A549 (cell line): ENCODE measurements around the gene ATP9B. TPM values are rescaled to one million over a fixed set of nuclear protein-coding genes. Genes with fewer than 3 reads are reported as not detected.

Experiments
- ATAC-seq, 2 experiments: fragments of 200-7000 bp in 1 of 2; fragments of >200 bp in 1 of 2; cut with Nextera tagmentation in 1 of 2; cut with Tn5 transposase in 1 of 2; 3 replicates each; pipeline versions ENCODE4 v1.8.0 to v1.9.1; 2018 to 2020; ENCODE audit warnings: mild to moderate bottlenecking in 1 of 2, moderate library complexity in 1 of 2
- CTCF ChIA-PET: fragments of 300-600 bp; sonication (Branson Sonifier 250); formaldehyde crosslinking; extraction: SDS; loops from one replicate; lab custom pipeline; 2021; ENCODE audit warnings: antibody characterized with exemption, inconsistent platforms; lab: Yijun Ruan, JAX
- POLR2A ChIA-PET: fragments of 350-600 bp; formaldehyde crosslinking; extraction: SDS; loops from one replicate; lab custom pipeline; 2021; ENCODE audit warnings: antibody characterized with exemption, inconsistent platforms; lab: Yijun Ruan, JAX
- DNase-seq, 2 experiments: peaks; one replicate each; pipeline versions ENCODE4 v3.0.0 to v3.0.0-alpha.2; 2011 to 2016; ENCODE audit warnings: low read depth in 1 of 2, low spot score in 1 of 2
- FAIRE-seq: peaks from 2 replicates; lab custom pipeline; 2011; peaks lifted over from hg19 to GRCh38; lab: Jason Lieb, UNC
- H3K27ac ChIP-seq, 2 experiments: fragments of >200 bp; sonication (Bioruptor Twin); formaldehyde crosslinking; 3 replicates each; pipeline ENCODE4 v1.5.1; 2016 to 2017
- H3K4me1 ChIP-seq: fragments of >200 bp; sonication (Bioruptor Twin); formaldehyde crosslinking; 3 replicates; pipeline ENCODE4 v1.6.1; 2016
- H3K4me2 ChIP-seq: fragments of >200 bp; sonication (Bioruptor Twin); formaldehyde crosslinking; 3 replicates; pipeline ENCODE4 v1.6.1; 2016
- H3K4me3 ChIP-seq: fragments of >200 bp; sonication (Bioruptor Twin); formaldehyde crosslinking; 3 replicates; pipeline ENCODE4 v1.5.1; 2016
- H3K9me3 ChIP-seq: fragments of >200 bp; sonication (Bioruptor Twin); formaldehyde crosslinking; 3 replicates; pipeline ENCODE4 v1.6.1; 2016
- CBX2 ChIP-seq: fragments of 200-600 bp; sonication (generic); IDR thresholded peaks from 2 replicates; pipeline ENCODE4 v1.6.1; 2016; ENCODE audit warnings: low read depth, mild to moderate bottlenecking, borderline replicate concordance
- CBX8 ChIP-seq: fragments of 200-600 bp; sonication (generic); IDR thresholded peaks from 2 replicates; pipeline ENCODE4 v1.6.1; 2016
- CEBPB ChIP-seq, 2 experiments: fragments of >200 bp in 1 of 2; sonication (Bioruptor Twin) in 1 of 2; formaldehyde crosslinking in 1 of 2; IDR thresholded peaks; 2 replicates each; pipeline ENCODE4 v1.6.1; 2012 to 2016
- CHD2 ChIP-seq: fragments of 150-350 bp; IDR thresholded peaks from 2 replicates; pipeline ENCODE4 v1.6.1; 2014; ENCODE audit warnings: low read length; ENCODE audit not compliant: partially characterized antibody
- CHD4 ChIP-seq: fragments of 200-600 bp; sonication (generic); IDR thresholded peaks from 2 replicates; pipeline ENCODE4 v1.6.1; 2016; ENCODE audit warnings: antibody characterized with exemption, mild to moderate bottlenecking, borderline replicate concordance
- FOXS1 ChIP-seq: fragments of 250-450 bp; sonication (Bioruptor Pico); IDR thresholded peaks from 2 replicates; pipeline ENCODE4 v1.5.0; 2020; ENCODE audit warnings: mild to moderate bottlenecking, moderate library complexity
- GATA3 ChIP-seq: IDR thresholded peaks from 2 replicates; pipeline ENCODE4 v1.6.1; 2012; ENCODE audit warnings: borderline replicate concordance
- KDM1A ChIP-seq: fragments of 200-600 bp; sonication (generic); IDR thresholded peaks from 2 replicates; pipeline ENCODE4 v1.6.1; 2016; ENCODE audit warnings: low read depth, mild to moderate bottlenecking
- MAFK ChIP-seq: fragments of 450-650 bp; IDR thresholded peaks from 2 replicates; pipeline ENCODE4 v1.6.1; 2014; ENCODE audit not compliant: partially characterized antibody
- MAZ ChIP-seq: fragments of 150-350 bp; IDR thresholded peaks from 2 replicates; pipeline ENCODE4 v1.6.1; 2014; ENCODE audit warnings: antibody characterized with exemption, low read depth, low read length, borderline replicate concordance
- MYC ChIP-seq: IDR thresholded peaks from 2 replicates; pipeline ENCODE4 v1.6.1; 2012; ENCODE audit warnings: mild to moderate bottlenecking, inconsistent platforms, low read length, improper control_type of control experiment, borderline replicate concordance
- PHF8 ChIP-seq: fragments of 200-600 bp; sonication (generic); IDR thresholded peaks from 2 replicates; pipeline ENCODE4 v1.6.1; 2016; ENCODE audit warnings: low read depth, mild to moderate bottlenecking, antibody characterized with exemption, moderate library complexity, borderline replicate concordance
- POLR2A ChIP-seq: IDR thresholded peaks from 2 replicates; pipeline ENCODE4 v1.6.1; 2012; ENCODE audit warnings: mild to moderate bottlenecking, low read length
- RARB ChIP-seq: fragments of 250-450 bp; sonication (Bioruptor Pico); IDR thresholded peaks from 2 replicates; pipeline ENCODE4 v1.8.0; 2021; ENCODE audit warnings: mild to moderate bottlenecking, moderate library complexity
- RCOR1 ChIP-seq: fragments of 150-350 bp; IDR thresholded peaks from 2 replicates; pipeline ENCODE4 v1.6.1; 2014; ENCODE audit warnings: antibody characterized with exemption, low read length, low read depth
- RNF2 ChIP-seq: fragments of 200-600 bp; sonication (generic); IDR thresholded peaks from 2 replicates; pipeline ENCODE4 v1.6.1; 2016; ENCODE audit warnings: low read depth, mild to moderate bottlenecking, antibody characterized with exemption, moderate library complexity, borderline replicate concordance
- SREBF2 ChIP-seq: fragments of 450-650 bp; IDR thresholded peaks from 2 replicates; pipeline ENCODE4 v1.6.1; 2014; ENCODE audit warnings: mild to moderate bottlenecking, moderate library complexity
- TFCP2L1 ChIP-seq: fragments of 250-450 bp; sonication (Bioruptor Pico); IDR thresholded peaks from 2 replicates; pipeline ENCODE4 v1.5.0; 2021; ENCODE audit warnings: mild to moderate bottlenecking
- TP53 ChIP-seq: fragments of 250-450 bp; sonication (Bioruptor Pico); IDR thresholded peaks from 2 replicates; pipeline ENCODE4 v1.5.0; 2021; ENCODE audit warnings: mild to moderate bottlenecking, moderate library complexity
- ZC3H11A ChIP-seq: fragments of 450-650 bp; IDR thresholded peaks from 2 replicates; pipeline ENCODE4 v1.6.1; 2014; ENCODE audit warnings: antibody characterized with exemption, mild to moderate bottlenecking
- ZSCAN20 ChIP-seq: fragments of 250-450 bp; sonication (Bioruptor Pico); IDR thresholded peaks from 2 replicates; pipeline ENCODE4 v1.8.0; 2022; ENCODE audit warnings: mild to moderate bottlenecking, moderate library complexity
- WGBS: methylation state at CpG from one replicate; pipeline ENCODE4 v1.1.6; 2017; ENCODE audit errors: missing lambda C conversion rate; 5-methylcytosine and 5-hydroxymethylcytosine counted together
- polyA plus RNA-seq, 4 experiments: library from polyadenylated mRNA; depleted of rRNA in 3 of 4; stranded (reverse); fragments of >200 nt; fragmentation: RNase III in 1 of 4; extraction: RNeasy Plus Mini Kit Qiagen cat#74134 plus additional on column Dnase treatment in 1 of 4; gene quantifications; 2 replicates in 3 of 4; 3 replicates in 1 of 4; pipeline ENCODE4 v1.2.3, GENCODE V29; 2011 to 2017
- TF ChIP-seq, protein P1 (sequence below): IDR thresholded peaks from 2 replicates; pipeline ENCODE4 v1.6.1; 2012; ENCODE audit warnings: low read depth, borderline replicate concordance
- TF ChIP-seq, protein P2 (sequence below): IDR thresholded peaks from 2 replicates; pipeline ENCODE4 v1.6.1; 2012
- TF ChIP-seq, protein P3 (sequence below): fragments of 250-450 bp; sonication (Bioruptor Pico); IDR thresholded peaks from 2 replicates; pipeline ENCODE4 v1.5.0; 2021; ENCODE audit warnings: mild to moderate bottlenecking, moderate library complexity, borderline replicate concordance
- TF ChIP-seq, protein P4 (sequence below): fragments of 200-600 bp; sonication (generic); IDR thresholded peaks from 2 replicates; pipeline ENCODE4 v1.6.1; 2016; ENCODE audit warnings: antibody characterized with exemption, mild to moderate bottlenecking, moderate library complexity

Gene ATP9B
- polyA plus RNA-seq, 2 of the 4 experiments (the other 2 are of a cell fraction): 22.6 to 35.7 TPM

DNA sequence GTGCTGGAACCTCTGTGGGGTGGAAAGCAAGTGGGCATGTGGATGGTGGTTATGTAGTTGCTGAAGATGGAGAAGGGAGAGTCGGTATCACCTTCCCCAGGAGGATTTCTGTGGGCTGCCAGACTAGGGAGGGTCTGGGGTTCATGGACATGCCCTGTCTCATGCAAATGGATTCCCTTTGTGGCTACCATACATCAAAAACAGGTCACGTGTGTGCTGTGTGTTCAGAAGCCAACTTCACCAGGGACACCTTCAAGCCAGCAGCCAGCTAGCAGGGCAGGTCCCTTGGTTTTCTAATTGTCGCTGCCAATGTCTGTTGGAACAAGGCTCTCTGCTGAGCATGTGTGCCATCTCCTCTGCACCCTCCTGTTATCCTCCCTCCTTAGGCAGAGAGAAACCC is 155.2 kb downstream of the ATP9B start:
- Histone ChIP-seq H3K4me1 (no peaks in the 10 kb centered on the region), H3K4me3 (no peak overlapping the region), H3K4me2 (no peak overlapping the region), H3K27ac (no peak overlapping the region), H3K9me3 (no peaks in the 10 kb centered on the region)
- TF ChIP-seq ZSCAN20 (CRISPR knock-in tag) (no peak), CHD2 (no peak), ZC3H11A (no peak), MAZ (no peak), CBX8 (no peak), MYC (no peak), RCOR1 (no peak)
- TF ChIP-seq, protein P1, sequence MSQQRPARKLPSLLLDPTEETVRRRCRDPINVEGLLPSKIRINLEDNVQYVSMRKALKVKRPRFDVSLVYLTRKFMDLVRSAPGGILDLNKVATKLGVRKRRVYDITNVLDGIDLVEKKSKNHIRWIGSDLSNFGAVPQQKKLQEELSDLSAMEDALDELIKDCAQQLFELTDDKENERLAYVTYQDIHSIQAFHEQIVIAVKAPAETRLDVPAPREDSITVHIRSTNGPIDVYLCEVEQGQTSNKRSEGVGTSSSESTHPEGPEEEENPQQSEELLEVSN: no peak
- TF ChIP-seq, protein P2, sequence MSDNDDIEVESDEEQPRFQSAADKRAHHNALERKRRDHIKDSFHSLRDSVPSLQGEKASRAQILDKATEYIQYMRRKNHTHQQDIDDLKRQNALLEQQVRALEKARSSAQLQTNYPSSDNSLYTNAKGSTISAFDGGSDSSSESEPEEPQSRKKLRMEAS: no peak
- POLR2A ChIA-PET: no interaction called here
- no peak for ATAC-seq
- no peak for DNase-seq
- 78% methylated on average over 3 of the region's 3 CpGs for WGBS
- CTCF ChIA-PET: no interaction called here
- FAIRE-seq: no peak

DNA sequence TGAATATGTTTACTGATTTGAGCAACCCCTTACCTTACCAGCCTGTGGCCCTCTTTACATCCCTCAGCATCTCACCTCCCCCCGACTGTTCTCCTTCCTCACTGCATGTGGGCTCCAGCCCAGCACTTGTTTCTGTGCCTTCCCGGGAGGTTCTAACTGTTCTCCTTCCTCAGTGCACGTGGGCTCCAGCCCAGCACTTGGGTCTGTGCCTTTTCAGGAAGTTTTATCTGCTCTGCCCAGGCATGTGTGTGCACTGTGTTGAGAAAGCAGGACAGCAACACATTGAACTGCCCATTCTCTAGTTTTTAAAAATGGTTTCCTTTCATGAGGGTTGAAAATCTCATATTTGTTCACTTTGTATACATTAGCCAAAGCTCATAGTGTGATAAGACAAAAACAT is 158.4 kb downstream of the ATP9B start:
- Histone ChIP-seq H3K4me2 (no peak overlapping the region), H3K9me3 (no peaks in the 10 kb centered on the region), H3K4me3 (no peak overlapping the region), H3K27ac (no peak overlapping the region), H3K4me1 (no peaks in the 10 kb centered on the region)
- FAIRE-seq (no peak), DNase-seq (no peak), ATAC-seq (no peak)
- TF ChIP-seq SREBF2 (no peak), FOXS1 (CRISPR knock-in tag) (no peak), CEBPB (IDR thresholded peaks at IDR 0.05) (no peak), MAZ (no peak), POLR2A (no peak), GATA3 (no peak), RARB (no peak), RNF2 (no peak), KDM1A (no peak), CBX2 (no peak), TFCP2L1 (no peak), MAFK (no peak), CHD4 (no peak), PHF8 (no peak), TP53 (no peak)
- TF ChIP-seq, protein P3, sequence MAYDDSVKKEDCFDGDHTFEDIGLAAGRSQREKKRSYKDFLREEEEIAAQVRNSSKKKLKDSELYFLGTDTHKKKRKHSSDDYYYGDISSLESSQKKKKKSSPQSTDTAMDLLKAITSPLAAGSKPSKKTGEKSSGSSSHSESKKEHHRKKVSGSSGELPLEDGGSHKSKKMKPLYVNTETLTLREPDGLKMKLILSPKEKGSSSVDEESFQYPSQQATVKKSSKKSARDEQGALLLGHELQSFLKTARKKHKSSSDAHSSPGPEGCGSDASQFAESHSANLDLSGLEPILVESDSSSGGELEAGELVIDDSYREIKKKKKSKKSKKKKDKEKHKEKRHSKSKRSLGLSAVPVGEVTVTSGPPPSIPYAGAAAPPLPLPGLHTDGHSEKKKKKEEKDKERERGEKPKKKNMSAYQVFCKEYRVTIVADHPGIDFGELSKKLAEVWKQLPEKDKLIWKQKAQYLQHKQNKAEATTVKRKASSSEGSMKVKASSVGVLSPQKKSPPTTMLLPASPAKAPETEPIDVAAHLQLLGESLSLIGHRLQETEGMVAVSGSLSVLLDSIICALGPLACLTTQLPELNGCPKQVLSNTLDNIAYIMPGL: no peak
- TF ChIP-seq, protein P2: no peak
- TF ChIP-seq, protein P4, sequence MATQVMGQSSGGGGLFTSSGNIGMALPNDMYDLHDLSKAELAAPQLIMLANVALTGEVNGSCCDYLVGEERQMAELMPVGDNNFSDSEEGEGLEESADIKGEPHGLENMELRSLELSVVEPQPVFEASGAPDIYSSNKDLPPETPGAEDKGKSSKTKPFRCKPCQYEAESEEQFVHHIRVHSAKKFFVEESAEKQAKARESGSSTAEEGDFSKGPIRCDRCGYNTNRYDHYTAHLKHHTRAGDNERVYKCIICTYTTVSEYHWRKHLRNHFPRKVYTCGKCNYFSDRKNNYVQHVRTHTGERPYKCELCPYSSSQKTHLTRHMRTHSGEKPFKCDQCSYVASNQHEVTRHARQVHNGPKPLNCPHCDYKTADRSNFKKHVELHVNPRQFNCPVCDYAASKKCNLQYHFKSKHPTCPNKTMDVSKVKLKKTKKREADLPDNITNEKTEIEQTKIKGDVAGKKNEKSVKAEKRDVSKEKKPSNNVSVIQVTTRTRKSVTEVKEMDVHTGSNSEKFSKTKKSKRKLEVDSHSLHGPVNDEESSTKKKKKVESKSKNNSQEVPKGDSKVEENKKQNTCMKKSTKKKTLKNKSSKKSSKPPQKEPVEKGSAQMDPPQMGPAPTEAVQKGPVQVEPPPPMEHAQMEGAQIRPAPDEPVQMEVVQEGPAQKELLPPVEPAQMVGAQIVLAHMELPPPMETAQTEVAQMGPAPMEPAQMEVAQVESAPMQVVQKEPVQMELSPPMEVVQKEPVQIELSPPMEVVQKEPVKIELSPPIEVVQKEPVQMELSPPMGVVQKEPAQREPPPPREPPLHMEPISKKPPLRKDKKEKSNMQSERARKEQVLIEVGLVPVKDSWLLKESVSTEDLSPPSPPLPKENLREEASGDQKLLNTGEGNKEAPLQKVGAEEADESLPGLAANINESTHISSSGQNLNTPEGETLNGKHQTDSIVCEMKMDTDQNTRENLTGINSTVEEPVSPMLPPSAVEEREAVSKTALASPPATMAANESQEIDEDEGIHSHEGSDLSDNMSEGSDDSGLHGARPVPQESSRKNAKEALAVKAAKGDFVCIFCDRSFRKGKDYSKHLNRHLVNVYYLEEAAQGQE: no peak
- TF ChIP-seq, protein P1: no peak
- ChIA-PET POLR2A (no interaction called here), CTCF (no interaction called here)
- 70% methylated on average over 3 of the region's 3 CpGs for WGBS
